Psoas muscle (tissue), 8 donors: Measurements from ENCODE around the gene ACTN4. TPM values are rescaled to one million over a fixed set of nuclear protein-coding genes. Genes with fewer than 3 reads are reported as not detected.
A peak's percentile ranks its signal among the peaks of the same experiment; 100 is the strongest.

Experiments used
- ATAC-seq, 4 donors: fragments of 200-7000 bp; cut with Tn5 transposase; one replicate each; pipeline ENCODE4 v1.9.1; 2020; ENCODE audit warnings: moderate library complexity in 3 of 4, mild to moderate bottlenecking in 2 of 4
- DNase-seq, 2 donors: peaks; one replicate each; pipeline ENCODE4 v3.0.0-alpha.2; 2020
- H3K27ac ChIP-seq: fragments of 200-600 bp; one replicate; pipeline ENCODE4 v1.8.0; 2022
- H3K27me3 ChIP-seq, 3 donors: fragments of 200-600 bp in 1 of 3; one replicate each; pipeline versions ENCODE4 v1.6.1 to v1.8.0; 2013 to 2022; ENCODE audit warnings: low read length in 2 of 3, mild to moderate bottlenecking in 2 of 3, moderate library complexity in 1 of 3; ENCODE audit not compliant: insufficient read depth in 3 of 3
- H3K36me3 ChIP-seq, 2 donors: fragments of 200-600 bp in 1 of 2; one replicate each; pipeline versions ENCODE4 v1.6.1 to v1.8.0; 2013 to 2022; ENCODE audit warnings: low read depth in 1 of 2, mild to moderate bottlenecking in 1 of 2, moderate library complexity in 1 of 2; ENCODE audit not compliant: insufficient read depth in 1 of 2
- H3K4me1 ChIP-seq: fragments of 200-600 bp; one replicate; pipeline ENCODE4 v1.8.0; 2022
- H3K4me3 ChIP-seq: fragments of 200-600 bp; one replicate; pipeline ENCODE4 v1.8.0; 2022; ENCODE audit warnings: mild to moderate bottlenecking
- H3K9me3 ChIP-seq: fragments of 200-600 bp; one replicate; pipeline ENCODE4 v1.8.0; 2022
- WGBS, 3 donors: extraction: QIAGEN DNeasy Blood & Tissue Kit; methylation state at CpG; one replicate each; pipeline versions ENCODE4 v1.1.6 to v1.1.7; 2013; 5-methylcytosine and 5-hydroxymethylcytosine counted together
- intact Hi-C, 2 donors: fragments of 100-400 bp; cut with DNase I; formaldehyde crosslinking; loops; one replicate each; pipeline versions ENCODE4 v1.11.0 to v1.14.2; 2022
- polyA plus RNA-seq, 3 donors: library from polyadenylated mRNA; stranded (reverse); fragments of 200-250 nt; gene quantifications; one replicate each; pipeline ENCODE4 v1.2.3, GENCODE V29; 2013
- total RNA-seq, 4 donors: library from RNA; stranded (reverse); fragmentation: NEBNext Ultra II Directional in 2 of 4; extraction: Animal tissue kit (Norgen Biotek cat#: 25700) in 2 of 4; gene quantifications; one replicate each; pipeline versions ENCODE4 v1.2.1 to v1.2.4, GENCODE V29; 2021 to 2023
- TF ChIP-seq, protein P1 (sequence below): fragments of 200-600 bp; IDR thresholded peaks from one replicate; pipeline ENCODE4 v1.8.0; 2022; ENCODE audit warnings: antibody characterized with exemption
- donor health status: healthy with polysubstance abuse.
- donor health status: DM: no; HTN: no; CAD: no; lungs with moderate emphysema.
- donor health status: Bipolar disorder and iron deficiency.
- donor health status: healthy.
- donor health status: DM: yes; HTN: yes; CAD: no.
- donor health status: DM: no; HTN: no; CAD: no.
- donor health status: DM: no; HTN: no; CAD: no.
- donor health status: DM: yes; HTN: yes; CAD: no.

Gene ACTN4
- total and polyA plus RNA-seq, 7 donors, result 38.3 to 127 (median 79.9) TPM

DNA sequence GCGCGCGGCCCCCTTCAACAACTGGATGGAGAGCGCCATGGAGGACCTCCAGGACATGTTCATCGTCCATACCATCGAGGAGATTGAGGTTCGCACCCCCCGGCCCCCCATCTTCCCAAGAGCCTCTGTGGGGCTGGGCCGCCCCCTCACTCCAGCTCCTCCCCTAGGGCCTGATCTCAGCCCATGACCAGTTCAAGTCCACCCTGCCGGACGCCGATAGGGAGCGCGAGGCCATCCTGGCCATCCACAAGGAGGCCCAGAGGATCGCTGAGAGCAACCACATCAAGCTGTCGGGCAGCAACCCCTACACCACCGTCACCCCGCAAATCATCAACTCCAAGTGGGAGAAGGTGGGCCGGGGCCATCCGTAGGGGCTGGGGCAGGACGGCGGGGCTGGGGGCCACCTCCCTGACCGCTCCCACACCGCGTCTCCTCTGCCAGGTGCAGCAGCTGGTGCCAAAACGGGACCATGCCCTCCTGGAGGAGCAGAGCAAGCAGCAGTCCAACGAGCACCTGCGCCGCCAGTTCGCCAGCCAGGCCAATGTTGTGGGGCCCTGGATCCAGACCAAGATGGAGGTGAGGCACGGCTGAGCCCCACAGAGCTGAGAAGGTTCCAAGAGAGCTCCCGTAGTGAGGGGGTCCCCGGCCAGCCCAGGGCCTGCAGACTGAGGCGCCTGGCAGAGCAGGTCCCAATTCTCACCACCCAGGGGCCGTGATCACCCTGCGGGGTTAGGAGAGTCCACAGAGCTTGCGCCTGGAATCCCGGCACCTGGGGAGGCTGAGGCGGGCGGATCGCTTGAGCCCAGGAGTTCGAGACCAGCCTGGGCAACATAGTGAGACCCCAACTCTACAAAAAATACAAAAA, 76.8 kb downstream of the ACTN4 start:
- WGBS, 3 donors, result 91 to 94% (median 92%) methylated on average over 34 to 42 of the region's 42 CpGs
- Histone ChIP-seq H3K4me1 (peaks cover 19% of the 10 kb centered on the region), H3K9me3 (no peaks in the 10 kb centered on the region), H3K4me3 (no peak overlapping the region), H3K27ac (no peak overlapping the region), H3K36me3 (peaks cover 4 to 95% of the 10 kb centered on the region in 2 donors), H3K27me3 (no peaks in the 10 kb centered on the region)
- TF ChIP-seq, protein P1, sequence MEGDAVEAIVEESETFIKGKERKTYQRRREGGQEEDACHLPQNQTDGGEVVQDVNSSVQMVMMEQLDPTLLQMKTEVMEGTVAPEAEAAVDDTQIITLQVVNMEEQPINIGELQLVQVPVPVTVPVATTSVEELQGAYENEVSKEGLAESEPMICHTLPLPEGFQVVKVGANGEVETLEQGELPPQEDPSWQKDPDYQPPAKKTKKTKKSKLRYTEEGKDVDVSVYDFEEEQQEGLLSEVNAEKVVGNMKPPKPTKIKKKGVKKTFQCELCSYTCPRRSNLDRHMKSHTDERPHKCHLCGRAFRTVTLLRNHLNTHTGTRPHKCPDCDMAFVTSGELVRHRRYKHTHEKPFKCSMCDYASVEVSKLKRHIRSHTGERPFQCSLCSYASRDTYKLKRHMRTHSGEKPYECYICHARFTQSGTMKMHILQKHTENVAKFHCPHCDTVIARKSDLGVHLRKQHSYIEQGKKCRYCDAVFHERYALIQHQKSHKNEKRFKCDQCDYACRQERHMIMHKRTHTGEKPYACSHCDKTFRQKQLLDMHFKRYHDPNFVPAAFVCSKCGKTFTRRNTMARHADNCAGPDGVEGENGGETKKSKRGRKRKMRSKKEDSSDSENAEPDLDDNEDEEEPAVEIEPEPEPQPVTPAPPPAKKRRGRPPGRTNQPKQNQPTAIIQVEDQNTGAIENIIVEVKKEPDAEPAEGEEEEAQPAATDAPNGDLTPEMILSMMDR, result no peak
- DNase-seq (peak in 1 of 2 donors; percentile 61), ATAC-seq (no peak)
- intact Hi-C loops, result no loop called here

DNA sequence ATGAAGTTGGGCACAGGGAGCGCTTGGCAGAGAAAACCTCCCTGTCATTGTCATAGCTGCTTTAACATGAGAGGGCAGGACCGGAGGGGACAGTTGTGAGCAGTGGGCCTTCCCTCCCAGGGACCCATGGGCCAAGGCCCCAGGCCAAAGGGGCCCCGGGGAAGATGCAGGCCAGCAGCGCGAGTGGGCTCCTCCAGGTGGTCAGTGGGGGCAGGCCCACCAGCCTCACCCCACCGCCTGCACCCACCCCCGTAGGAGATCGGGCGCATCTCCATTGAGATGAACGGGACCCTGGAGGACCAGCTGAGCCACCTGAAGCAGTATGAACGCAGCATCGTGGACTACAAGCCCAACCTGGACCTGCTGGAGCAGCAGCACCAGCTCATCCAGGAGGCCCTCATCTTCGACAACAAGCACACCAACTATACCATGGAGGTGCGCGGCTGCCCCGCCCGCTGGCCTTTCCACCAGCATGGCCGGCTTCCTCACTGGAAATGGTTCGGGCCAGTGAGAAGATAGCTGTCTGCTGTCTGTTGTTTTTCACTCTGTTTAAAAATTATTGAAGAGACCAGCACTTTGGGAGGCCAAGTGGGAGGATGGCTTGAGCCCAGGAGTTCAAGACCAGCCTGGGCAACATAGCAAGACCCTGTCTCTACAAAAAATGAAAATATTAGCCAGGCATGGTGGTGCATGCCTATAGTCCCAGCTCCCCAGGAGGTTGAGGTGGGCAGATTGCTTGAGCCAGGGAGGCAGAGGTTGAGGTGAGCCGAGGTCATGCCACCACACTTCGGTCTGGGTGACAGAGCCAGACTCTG, 78.2 kb downstream of the ACTN4 start:
- intact Hi-C loops, result no loop called here
- Histone ChIP-seq H3K36me3 (peaks cover 4 to 96% of the 10 kb centered on the region in 2 donors), H3K27ac (no peak overlapping the region), H3K9me3 (no peaks in the 10 kb centered on the region), H3K4me1 (peaks cover 5% of the 10 kb centered on the region), H3K27me3 (no peaks in the 10 kb centered on the region), H3K4me3 (no peak overlapping the region)
- ATAC-seq, result no peak
- TF ChIP-seq, protein P1, result no peak
- DNase-seq, result no peak
- WGBS, 3 donors, result 86 to 93% (median 92%) methylated on average over 21 of the region's 21 CpGs

DNA sequence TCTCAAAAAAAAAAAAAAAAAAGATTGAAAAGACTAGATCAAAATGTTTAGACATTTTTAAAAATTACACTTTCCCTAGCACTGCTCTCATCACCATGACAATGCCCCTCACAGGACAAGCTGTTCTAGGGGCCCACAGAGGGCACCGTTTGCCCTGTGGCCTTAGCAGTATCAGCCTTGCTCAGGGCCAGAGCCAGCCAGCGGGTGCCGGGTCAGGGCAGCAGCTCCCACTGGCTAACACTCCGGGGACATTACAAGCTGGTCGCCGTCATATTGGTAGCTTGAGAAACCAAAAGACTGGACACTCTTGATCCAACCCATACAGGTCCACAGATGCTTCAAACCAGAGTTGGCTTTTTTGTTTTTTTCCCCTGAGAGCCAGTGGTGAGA, 78.8 kb downstream of the ACTN4 start:
- DNase-seq (no peak), ATAC-seq (no peak)
- TF ChIP-seq, protein P1, result no peak
- 87 to 94% (median 89%) methylated on average over 6 of the region's 6 CpGs for WGBS, 3 donors
- no peak overlapping the region for H3K4me3 ChIP-seq
- peaks cover 4 to 96% of the 10 kb centered on the region in 2 donors for H3K36me3 ChIP-seq
- intact Hi-C loops, result no loop called here
- H3K9me3 ChIP-seq, result no peaks in the 10 kb centered on the region
- H3K27me3 ChIP-seq, result no peaks in the 10 kb centered on the region
- H3K4me1 ChIP-seq, result peaks cover 3% of the 10 kb centered on the region
- no peak overlapping the region for H3K27ac ChIP-seq

DNA sequence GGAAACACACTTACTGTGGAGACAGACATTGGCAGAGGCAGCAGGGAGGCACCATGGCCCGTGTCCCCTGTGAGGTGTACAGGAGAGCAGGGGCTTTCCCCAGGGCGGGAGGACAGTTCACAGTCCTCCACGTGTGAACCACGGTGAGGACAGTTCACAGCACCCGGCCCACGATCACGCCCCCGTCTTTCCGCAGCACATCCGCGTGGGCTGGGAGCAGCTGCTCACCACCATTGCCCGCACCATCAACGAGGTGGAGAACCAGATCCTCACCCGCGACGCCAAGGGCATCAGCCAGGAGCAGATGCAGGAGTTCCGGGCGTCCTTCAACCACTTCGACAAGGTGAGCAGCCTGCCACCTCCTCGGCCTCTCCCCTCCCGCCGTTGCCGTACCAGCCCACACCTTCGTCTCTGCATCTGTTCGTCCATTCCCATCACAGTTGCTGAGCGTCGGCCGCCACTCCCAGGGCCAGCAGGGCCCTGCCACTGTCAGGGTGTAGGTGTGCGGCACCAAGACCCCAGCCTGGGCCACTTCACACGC, 79.4 kb downstream of the ACTN4 start:
- Histone ChIP-seq H3K9me3 (no peaks in the 10 kb centered on the region), H3K4me1 (peaks cover 7% of the 10 kb centered on the region), H3K4me3 (no peak overlapping the region), H3K27ac (no peak overlapping the region), H3K36me3 (peaks cover 4 to 96% of the 10 kb centered on the region in 2 donors), H3K27me3 (no peaks in the 10 kb centered on the region)
- TF ChIP-seq, protein P1, result no peak
- WGBS, 3 donors, result 79 to 83% (median 80%) methylated on average over 28 to 30 of the region's 30 CpGs
- ATAC-seq, result no peak
- no peak for DNase-seq
- intact Hi-C loops, result no loop called here
